Right forelimb (tissue), 1 donor: ENCODE results near the gene PAFAH2.

Experiments used
- DNase-seq: peaks from one replicate; pipeline ENCODE4 v3.0.0-alpha.2; 2018

PAFAH2 gene

DNA sequence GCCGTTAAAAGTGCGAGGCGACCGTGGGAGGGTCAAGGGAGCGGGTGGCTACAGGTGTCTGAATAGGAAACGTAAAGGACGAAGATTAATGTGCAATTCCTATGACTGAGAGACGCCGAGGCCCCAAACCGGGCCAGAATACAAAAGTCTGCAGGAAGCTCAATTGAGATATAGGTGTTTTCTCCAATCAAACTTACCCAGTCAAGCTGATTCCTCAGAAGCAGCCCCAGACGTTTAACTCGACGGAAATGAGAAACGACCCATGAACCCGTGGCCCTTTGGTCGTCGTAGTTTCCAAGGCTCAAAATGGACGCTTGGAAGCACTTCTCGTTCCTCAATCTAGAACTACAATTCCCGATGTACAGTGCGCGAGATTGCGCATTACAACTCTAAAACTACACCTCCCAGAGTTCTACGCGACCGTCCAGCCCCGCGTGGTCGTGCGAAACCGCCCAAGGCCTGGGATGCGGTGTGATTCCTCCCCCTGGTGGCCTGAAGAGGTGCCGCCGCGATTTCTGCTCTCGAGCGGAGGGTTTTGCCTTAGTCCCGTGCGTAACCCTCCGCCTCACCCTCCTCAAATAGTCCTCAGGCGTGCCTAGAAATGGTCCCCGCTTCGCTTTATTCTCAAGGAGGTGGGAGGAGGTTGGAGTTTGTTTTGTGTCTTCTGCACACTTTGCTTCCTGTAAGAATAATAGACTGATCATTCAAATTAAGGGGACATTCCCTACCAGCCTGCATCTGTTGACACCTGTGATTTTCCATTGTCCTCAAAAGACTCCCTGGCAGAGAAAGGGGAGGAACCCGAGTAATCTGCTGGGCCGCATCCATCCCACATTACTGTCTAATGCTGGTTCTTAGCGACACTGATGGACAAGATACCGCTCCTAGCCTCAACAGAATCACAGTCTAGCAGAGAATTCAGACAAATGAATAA lies at the start of gene PAFAH2:
TSS of gene PAFAH2 (minus strand) at position 236 of the 934 bp plus-strand sequence. CDS start 7,247 bp downstream, outside the sequence.
- DNase-seq, result peak; percentile 97

DNA sequence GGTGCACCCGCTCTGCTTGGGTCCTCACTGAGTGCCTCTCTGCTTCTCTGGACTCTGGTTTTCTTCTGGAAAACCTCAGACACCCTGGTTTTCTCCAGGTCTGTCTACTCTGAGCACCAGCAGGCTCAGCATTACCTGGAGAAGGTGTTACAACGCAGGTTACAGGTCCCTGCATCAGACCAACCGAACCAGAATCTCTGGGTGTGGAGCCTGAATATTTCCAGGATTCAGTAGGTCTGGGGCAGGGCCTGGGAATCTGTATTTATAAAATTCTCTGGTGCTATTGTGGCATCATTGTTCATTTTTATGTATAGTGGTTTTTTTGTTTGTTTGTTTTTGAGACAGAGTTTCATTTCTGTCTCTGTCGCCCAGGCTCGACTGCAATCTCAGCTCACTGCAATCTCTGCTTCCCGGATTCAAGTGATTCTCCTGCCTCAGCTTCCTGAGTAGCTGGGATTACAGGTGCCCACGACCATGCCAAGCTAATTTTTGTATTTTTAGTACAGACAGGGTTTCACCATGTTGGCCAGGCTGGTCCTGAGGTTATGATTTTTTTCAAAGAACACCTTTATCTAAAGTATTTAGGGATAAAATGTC lies 49.5 kb upstream of the PAFAH2 start:
- no peak for DNase-seq

DNA sequence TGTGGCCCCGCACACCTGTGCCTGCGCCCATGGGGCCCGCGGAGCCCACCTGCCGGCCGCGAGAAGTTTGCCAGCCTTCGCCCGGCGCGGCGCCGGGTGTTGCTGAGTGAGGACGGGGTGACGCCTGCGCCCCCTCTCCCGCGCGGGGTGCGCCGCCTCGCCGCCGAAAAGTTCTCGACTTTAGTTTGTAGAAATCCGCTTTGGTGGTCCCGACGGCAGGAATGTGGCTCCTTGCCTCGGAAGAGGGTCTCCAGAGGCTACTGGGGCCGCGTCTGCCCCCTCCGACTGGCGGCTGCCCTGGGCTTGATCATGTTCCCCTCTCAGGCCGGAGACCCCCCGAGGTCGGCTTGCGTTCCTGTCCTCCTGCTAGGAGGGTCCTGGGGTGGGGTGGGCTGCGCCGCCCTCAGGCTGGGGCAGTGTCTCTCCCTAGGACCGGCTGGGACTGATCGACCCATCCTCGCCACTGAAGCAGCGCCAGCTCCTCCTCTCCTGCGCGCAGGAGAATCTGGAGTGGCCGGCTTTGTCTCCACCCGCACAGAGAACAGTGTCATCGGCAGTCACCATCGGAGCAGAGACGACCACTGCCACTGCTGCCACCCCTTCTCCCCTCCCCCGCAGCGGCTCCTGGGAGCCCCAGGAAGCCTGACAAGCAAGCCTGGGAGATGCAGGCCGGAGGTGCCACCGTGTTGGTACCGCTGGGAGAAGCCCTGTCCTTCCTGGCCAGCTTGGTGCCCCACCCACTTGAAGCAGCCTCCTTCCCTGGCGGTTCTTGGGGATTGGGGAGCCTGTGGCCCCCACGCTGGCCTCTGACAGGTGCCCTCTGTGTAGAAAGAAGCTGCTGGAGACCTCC lies 48.6 kb upstream of the PAFAH2 start:
- no peak for DNase-seq

DNA sequence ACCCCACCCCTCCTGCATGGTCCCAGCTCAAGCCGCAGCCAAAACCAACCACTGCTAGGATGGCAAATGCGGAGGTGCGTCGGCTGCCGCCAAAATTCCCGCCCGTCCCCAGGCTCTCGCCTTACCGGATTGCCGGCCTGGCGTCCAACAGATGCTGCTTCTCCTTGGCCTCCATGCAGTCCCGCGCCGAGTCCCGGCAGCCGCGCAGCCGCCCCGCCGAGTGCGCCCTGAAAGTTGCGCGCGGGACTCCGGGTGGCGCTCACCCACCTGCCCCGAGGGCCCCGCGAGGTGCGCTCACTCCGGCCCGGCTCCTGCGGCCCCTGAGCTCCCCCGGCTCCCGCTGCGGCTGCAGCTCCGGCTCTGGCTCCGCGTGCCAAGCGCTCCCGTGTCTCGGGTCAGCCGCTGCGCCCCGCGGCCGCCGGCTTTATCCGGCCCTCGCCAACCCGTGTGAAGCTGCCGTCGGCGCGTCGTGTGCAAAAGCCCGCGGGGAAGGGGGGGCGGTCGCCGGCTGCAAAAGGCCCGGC lies 47.9 kb upstream of the PAFAH2 start, which contains the start of gene SLC30A2:
TSS of gene SLC30A2 (minus strand) at position 397 of the 524 bp plus-strand sequence. CDS start at position 175, 222 bp downstream.
- no peak for DNase-seq

DNA sequence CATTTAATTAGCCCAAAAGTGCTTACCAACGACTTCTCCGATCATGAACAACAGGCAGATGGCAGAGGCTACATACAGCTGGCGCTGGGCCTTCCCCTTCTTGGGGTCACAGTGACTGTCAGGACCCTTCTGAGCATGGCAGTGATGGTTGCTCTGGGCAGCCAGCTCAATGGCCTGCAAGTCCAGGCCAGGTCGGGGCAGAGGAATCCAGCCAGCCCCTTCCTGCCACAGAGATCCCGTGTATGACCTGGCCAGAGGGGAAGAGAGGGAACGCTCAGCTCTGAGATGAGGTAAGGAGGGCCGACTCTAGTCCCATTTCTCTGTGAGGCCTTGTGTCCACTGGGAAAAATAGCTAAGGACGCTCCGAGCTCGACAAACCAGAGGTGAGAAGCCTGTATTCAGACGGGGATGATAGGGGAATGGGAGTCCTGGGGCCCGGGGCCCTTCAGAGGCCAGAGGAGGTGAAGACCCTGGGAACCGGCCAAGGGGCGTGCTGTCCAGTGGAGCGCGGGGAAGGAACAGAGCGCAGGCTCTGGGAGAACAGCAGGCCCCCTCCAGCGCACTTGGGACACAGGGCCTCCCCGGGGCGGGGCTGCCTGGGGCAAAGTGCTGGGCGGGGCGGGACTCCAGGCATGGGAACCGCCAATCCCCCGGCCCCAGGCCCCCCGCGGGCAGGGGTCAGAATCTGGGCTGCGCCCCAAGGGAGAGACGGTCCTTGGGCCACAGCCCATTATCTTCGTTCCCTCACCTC lies 47.3 kb upstream of the PAFAH2 start:
- DNase-seq, result no peak

DNA sequence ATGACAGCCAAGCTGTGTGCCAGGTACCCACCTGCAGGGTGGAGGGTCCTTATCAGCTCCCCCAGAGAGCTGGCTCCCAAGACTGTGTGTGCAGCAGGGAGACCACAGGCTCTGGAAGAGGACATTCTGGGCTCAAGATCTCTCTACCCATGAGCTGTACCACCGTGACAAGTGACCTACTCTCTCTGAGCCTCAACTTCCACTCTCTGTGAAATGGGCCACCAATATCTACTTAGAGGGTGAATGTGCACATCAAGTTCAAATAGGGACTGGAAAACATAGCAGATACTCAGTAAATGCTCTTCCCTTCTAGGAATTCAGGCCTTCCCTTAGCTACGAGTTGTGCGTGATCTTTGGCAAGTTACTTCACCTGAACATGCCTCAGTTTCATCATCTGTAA lies 46.6 kb upstream of the PAFAH2 start:
- no peak for DNase-seq

DNA sequence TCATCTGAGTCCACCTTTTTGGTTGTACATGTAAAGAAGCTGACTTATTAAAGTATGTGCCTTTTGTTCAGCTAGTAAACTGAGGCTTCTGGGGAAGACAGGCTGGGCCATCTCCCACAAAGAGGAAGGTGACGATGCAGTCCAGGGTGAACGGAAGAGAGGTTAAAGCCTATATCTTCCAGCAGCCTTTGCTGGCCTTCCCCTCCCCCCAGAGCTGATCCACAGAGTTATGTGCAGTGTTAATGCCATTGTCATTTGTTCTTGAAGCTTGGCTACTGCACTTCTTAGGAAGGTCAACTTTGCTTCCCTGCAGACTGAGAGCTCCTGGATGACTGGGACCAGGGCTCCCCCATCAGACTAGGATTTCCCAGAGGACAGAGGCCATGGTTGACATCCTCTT lies 45.9 kb upstream of the PAFAH2 start:
- DNase-seq, result no peak

DNA sequence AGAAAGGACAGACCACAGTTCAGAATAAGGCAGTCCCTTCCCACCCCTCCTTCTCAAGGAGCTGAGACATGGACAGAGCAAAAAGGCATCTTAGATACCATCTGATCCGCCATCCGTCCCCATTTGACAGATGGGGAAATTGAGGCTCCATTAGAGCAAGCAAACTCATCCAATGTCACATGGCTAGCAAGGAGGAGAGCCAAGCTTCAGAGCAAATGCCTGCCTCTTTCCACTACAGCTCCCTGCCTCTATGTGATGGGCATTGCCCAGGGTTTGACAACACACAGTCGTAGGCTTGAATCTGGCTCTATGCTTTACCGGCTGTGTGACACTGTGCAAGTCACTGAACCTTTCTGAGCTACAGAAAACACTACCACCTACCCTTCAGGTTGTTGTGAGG lies 44.1 kb upstream of the PAFAH2 start:
- no peak for DNase-seq

DNA sequence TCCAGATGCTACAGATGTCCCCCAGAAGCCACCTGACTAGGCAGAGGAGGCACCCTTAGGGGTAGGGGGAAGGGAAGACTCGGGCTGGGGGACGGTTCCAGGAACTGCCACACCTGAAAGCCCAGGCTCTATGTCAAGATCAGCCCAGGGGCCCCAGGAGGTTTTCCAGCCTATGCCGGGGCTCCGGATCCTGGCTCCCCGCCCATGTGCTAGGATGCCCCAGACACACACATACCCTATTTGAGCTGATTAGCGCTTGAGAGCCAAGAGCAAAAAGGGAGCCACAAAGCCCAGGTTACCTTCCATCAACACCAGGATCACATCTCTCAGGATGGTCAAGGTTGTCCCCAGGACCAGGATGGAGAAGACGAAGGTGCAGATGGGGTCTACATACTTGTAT lies 43.5 kb upstream of the PAFAH2 start:
- DNase-seq, result no peak

DNA sequence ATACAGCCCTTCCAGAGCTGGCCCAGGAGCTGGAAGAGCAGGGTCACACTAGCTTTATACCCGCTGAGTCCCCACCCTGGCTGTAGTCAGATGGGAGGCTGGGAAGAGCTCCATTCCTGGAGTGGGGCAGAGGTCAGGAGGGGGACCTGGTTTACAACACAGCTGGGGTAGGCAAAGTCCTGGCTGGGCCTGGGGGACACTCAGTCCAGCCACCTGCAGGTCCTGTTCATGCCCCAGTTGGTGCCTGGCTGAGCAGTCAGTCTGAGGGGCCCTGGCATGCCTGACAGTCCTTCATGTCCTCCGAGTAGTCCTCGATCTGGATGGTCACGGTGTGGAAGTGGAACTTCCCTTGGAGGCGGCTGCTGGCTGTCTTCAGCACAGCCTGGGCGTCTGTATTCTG lies 41.0 kb upstream of the PAFAH2 start:
- DNase-seq, result no peak

DNA sequence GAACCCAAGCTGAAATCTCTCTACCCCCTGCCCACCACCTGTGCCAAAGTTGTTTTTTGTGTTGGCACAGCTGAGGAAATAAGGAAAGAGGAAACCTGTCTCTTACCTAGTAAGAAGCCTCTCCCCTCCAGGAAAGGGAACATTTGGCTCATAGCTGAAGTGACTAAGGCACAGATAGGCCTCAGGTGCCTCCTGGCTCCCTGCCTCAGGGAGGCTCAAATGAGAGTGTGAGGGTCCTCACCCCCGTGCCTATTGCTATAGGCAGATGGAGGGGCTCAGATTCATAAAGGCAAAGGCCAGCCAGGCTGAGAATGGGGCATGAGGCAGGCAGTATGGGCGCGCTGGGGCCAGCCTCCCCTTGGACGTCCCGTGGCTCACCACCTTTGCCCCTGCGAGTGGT lies 40.6 kb upstream of the PAFAH2 start:
- no peak for DNase-seq

DNA sequence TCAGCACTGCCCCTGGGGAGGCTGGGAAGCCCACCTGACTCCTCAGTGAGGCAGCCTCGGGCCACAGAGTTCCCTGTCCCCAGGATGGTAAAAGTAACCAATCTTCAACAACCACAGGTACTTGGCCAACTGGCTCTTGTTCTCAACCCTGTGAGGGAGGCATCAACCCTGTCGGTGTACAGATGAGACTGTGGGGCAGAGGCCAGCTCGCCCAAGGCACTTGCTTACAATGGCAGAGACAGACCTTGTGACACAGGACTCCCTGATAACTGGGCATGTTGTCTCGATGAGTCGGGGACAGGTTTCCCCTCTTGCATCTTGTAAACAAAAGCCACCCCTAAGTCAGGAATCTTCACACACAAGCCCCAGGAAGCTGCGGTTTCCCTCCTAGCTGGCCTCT lies 40.0 kb upstream of the PAFAH2 start:
- DNase-seq, result no peak

DNA sequence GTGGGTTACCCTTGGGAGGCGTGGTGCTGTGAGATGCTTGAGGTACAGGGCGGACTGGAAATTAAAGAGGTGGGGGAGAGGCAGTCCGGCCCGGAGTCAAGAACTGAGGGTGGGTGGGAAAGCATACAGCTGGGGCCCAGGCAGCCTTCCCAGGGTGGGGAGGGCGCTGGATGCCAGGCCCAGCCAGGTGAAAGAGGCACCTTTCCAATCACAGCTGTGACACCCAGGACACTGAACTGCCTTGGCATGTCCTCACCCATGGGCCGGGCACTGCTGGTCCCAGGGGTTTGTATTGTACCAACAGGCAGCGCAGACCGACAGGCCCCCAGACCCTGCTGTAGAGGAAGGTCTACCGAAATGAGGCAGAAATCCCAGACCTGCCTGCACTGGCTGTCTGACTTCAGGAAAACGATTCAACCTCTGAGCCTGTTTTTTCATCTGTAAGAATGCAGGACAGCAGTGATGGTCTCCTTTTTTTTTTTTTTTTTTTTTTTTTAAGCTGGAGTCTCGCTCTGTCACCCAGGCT lies 39.0 kb upstream of the PAFAH2 start:
- no peak for DNase-seq

DNA sequence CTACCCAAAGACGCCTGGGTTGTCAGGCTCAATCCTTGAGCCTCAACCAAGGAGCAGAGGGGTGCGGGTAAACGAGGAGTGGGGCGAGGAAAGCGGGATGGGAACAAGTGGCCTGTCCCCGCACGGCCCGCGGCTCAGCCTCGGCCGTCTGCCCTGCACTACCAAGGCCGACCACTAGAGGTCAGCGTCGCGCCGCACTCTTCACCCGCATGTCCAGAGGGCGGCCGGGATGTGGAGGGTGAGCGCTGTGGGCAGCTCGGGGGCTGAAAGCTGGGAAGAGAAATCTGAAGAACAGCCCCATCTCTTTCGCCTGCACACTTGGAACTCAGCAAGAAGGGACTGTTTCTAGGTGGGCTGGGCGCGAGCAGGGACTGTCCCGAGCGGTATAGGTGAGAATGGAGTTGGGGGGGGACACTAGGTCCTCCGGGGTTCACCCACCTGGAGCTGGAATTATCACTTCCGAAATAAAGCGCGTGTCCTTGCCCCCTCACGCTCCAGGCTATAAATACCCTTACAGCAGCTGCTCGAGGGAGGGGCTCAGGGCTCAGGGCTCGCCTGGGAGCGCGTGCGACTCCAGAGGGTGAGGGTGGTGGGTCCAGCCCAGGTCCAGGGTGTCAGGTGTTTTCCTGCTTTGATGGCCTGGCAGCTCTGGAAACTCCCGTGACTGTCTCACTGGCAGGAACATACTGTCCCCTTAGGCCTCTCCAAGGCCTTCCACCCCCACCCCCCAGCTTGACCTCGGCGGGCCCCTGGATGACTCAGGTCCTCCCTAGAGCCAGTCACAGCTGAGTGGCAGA lies 38.3 kb upstream of the PAFAH2 start:
- DNase-seq, result peak; percentile 92

DNA sequence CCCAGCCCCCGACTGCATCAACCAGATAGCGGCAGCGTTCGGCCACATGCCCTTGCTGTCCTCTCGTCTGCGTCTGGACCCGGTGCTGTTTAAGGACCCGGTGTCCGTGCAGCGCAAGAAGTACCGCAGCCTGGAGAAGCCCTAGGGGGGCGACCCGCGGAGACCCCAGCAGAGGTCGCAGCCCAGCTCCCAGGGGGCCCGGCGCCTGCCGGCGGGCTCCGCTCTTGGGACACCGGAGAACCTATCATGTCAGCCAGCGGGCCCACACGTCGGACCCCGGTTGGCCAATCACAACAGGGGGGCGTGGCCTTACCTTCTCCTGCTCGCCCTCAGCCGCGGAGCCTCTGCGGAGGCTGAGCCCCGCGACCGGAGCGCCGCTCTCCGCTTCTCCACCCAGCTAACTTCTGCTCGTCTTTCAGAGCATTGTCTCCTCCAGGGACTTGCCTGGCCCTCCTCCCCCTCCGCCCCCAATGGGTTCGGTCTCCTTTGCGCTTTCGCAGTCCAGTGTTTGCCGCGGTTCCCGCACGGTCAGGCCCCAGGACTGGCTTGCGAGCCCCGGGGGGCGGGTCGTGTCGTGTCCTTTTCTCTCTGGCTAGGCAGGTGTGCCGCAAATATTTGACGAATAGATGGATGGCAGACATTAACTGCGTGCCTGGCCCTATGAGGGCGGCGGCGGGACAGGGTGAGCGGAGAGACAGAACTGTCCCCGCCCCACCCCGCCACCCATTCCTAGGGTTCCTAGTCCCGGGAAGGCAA lies 37.5 kb upstream of the PAFAH2 start:
- DNase-seq, result peak; percentile 90

DNA sequence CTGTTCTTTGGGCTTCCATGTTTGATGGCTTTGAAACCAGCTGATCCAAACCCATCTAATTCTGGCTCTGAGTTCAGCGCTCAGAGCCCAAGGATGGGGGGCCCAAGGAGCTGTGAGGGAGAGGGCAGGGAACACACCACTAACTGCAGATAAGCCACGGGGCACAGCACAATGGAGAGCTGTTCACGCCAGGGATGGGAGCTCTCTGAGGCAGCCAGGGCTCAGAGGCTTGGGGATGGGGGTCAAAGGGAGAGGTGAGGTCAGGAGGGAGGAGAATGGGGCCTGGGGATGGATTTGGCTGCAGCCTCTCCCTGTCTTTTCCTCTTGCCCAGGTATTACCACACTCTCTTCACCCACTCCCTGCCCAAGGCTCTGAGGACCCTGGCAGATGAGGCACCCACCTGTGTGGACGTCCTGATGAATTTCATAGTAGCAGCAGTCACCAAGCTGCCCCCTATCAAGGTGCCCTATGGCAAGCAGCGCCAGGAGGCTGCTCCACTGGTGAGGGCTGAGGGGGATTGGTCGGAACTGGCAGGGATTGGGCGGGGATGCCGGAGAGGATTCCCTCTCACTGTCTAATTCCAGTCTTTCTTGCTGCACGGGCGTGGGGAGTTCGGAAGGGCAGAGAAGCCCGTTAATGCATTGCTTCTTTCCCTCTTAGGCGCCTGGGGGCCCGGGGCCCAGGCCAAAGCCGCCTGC lies 36.8 kb upstream of the PAFAH2 start:
- DNase-seq, result no peak

DNA sequence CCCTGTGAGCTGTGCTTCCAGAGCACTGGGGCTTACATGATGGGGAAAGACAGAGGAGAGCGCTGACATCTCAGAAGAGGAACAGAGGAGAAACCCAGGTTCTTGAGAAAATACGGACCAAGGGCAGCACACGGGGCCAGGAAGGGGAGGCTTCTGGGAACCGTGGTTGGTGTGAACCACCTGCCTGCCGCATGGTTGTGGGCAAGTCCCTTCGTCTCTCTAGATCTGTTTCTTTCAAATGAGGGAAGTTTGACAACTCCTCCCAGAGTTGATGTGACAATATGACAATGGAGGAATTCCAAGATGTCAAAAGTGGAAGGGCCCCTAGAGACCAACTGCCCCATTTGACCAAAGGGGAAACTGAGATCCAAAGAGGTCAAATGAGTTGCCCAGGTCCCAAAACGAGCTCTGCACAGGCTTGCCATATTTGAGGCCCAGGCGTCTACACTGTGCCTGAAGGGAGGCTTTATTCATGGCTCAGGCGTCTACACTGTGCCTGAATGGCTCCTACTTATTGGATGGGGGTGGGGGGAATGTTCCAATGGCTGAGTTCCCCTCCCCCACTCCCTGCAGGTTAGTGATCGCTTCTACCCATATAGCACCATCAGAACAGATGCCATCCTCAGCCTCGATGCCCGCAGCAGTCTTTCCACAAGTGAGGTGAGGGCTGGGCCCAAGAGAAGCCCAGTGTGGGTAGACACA lies 34.9 kb upstream of the PAFAH2 start:
- DNase-seq, result no peak

DNA sequence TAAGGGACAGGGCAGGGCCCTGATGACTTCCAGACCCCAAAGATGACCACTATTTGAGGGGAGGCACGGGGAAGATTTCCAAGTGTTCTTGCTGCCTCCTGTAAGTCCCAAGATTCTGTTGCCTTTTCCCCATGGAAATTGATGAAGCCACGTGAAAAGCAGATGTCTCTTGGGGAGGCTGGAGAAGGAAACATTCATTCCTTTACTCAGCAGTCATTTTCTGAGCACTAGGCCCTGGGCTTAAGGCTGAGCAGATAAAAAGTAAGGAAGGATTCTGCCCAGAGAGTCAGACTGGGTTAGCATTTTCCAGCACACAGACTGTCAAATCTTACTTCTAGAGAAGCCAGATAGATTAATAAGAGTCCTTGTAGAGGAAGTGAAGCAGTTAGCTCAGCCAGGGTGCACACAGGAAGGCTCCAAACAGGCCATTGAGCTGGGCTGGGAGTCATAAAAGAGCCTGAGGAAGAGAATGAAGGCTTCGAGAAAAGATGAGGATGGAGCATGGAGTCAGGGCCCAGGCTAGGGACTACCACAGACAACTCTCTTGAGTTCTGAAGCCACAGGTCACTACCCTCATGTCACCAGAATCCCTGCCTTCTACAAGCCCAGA lies 33.9 kb upstream of the PAFAH2 start:
- no peak for DNase-seq

DNA sequence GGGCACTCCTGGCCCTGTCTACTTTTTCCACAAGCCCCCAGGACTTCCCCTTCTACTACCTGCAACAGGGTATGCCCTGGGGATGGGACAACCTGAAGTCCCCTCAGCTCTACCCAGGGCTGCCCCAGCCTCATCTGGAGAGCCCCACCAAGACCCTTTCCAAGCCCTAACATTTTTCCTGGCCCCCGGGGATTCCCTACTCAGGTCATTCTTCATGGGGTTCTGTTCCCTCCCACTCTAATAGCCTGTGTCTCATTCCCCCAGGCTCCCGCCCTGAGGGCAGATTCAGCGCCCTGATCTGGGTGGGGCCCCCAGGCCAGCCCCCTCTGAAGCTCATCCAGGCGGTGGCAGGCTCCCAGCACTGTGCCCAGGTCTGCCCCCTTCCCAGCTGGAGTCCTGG lies 33.3 kb upstream of the PAFAH2 start:
- no peak for DNase-seq
